ENCODE data around the gene UST.
"Not testable (repeated sequence)": the region's sequence is repeated elsewhere in the genome, so short reads cannot be mapped to it uniquely, and the experiment has no call there.

The UST gene

GRCh38 chr6:148842296-148843019 lies 95.6 kb downstream of the UST start:
- no peak for DNase-seq

DNA sequence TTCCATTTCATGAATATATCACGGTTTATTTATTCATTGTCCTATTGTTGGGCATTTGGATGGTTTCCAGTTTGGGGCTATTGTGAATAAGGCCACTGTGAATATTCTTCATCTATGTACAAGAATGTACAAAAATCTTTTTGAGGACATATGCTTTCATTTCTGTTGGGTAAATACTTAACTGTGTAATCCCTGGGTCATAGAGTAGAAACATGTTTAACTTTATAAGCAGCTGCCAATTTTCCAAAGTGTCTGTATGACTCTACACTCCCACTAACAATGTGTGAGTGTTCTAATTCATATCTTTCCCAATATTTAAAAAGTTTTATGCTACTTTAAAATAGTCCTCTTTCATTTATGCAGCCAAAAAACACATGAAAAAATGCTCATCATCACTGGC lies 98.6 kb downstream of the UST start:
- no peak for DNase-seq

GRCh38 chr6:148846778-148847761 lies 100.2 kb downstream of the UST start:
- no peak for DNase-seq

GRCh38 chr6:148848915-148849314 lies 102.1 kb downstream of the UST start:
- no peak for DNase-seq

- DNase-seq, result not testable (repeated sequence)
These were observed 102.6 kb downstream of the UST start for GRCh38 chr6:148849449-148849848.

DNA sequence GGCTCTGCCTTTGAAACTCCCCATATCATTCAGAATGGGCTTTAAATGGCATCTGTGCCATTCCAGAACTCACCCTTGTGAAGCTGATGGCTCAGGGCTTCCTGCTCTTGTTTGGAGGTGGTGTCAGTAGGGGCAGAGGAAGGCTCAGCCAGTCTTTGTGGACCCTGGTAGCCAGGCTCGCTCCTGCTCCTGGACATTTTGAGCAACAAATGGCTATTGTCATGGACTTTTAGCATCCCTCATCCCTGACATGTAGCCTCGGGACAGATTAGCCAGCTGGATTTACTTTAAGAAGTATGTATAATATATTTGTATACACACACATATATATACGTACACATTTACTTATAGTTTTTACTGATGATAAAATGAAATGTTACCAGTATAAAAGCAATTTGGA lies 104.1 kb downstream of the UST start:
- DNase-seq, result no peak

DNA sequence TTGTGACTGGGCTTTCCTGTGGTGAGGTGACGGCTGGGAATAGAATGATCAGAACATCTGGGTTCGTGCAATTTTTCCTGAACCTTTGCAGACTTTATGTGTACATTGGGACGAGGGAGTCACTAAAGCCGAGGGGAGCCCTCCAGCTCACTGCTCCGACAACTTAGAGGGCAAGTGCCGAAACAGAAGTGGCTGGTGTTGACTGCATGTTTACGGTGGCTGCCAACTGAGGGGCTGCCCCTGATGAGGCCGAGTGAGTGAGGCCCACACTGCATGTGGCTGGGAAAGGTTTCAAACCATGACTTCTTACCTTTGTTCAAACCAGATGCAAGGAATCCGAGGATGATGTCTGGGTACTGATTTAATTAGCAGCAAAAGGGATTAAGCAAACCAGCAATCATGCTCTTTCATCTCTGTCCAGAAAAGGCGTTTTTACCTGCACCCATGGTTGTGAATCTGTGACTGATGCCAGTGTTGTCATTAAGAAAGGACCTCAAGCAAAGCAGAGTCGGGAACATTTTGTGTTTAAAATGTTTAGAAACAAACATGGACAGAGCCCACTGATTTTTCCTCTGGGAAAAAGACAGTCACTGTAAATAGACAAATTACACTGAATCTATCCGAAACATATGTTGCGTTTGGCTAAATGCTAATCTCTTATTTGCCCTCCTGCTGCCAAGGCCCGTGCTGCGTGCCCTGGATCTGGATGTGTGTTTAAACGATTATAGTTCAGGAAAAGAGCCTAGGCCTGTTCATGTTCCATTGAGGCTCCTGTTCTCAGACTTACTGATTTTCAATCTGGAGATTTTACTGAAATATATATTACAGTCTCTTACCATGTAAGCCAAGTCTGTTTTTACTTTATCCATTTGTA lies 105.1 kb downstream of the UST start:
- DNase-seq, result no peak

DNA sequence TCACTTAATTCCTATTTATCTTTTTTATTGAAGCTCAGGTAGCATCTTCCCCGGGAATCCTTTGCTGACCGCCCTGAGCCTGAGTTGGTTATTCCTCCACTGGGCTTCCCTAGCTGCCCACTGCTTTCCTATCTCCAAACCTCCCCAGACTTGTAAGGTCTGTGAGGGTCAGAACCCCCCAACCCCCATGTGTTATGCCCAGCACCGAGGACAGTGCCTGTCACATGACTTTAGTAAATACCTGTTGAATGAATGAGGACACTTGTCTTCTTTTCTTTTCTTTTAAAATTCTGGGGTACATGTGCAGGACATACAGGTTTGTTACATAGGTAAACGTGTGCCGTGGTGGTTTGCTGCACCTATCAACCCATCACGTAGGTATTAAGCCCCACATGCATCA lies 105.9 kb downstream of the UST start:
- no peak for DNase-seq

DNA sequence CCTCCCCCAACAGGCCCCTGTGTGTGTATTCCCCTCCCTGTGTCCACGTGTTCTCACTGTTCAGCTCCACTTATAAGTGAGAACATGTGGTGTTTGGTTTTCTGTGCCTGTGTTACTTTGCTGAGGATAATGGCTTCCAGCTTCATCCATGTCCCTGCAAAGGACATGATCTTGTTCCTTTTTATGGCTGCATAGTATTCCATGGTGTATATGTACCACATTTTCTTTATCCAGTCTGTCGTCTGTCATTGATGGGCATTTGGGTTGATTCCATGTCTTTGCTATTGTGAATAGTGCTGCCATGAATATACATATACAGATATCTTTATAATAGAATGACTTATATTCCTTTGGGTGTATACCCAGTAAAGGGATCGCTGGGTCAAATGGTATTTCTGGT lies 106.3 kb downstream of the UST start:
- DNase-seq, result not testable (repeated sequence)

DNA sequence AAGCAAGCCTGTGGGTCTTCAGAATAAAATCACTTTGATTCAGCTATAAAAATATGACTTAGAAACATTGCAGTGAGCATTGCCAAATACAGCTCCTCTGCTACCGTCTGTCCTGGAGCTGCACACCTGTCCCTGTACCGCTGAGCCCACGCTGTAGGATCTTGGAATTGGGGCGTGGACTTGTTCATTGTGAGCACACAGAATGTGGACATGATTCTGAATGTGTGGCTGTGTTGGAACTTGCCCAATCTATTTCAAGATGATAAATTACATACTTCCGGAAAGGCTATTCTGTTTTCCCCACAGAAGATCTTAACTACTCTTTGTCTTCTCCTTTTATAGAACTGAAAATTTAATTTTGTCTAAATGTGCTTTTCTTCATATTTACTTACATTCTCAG lies 107.3 kb downstream of the UST start:
- DNase-seq, result no peak

DNA sequence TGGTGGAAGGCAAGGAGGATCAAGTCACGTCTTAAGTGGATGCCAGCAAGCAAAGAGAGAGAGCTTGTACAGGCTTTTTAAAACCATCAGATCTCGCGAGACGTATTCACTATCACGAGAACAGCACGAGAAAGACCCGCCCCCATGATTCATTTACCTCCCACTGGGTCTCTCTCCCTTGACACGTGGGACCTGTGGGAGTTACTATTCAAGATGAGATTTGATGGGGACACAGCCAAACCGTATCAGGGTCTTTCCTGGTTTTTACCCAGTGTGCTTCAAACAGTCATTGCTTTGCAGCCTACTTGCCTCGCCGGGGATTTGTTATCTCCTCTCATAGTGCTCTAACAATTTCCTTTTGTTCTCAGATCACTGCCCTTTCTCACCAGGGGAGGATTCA lies 108.2 kb downstream of the UST start:
- no peak for DNase-seq

- DNase-seq, result peak; percentile 38
These were observed 108.9 kb downstream of the UST start for GRCh38 chr6:148855744-148856143.

- no peak for DNase-seq
These were observed 111.1 kb downstream of the UST start for GRCh38 chr6:148857798-148858390.

GRCh38 chr6:148864132-148864531 lies 117.3 kb downstream of the UST start:
- not testable (repeated sequence) for DNase-seq

DNA sequence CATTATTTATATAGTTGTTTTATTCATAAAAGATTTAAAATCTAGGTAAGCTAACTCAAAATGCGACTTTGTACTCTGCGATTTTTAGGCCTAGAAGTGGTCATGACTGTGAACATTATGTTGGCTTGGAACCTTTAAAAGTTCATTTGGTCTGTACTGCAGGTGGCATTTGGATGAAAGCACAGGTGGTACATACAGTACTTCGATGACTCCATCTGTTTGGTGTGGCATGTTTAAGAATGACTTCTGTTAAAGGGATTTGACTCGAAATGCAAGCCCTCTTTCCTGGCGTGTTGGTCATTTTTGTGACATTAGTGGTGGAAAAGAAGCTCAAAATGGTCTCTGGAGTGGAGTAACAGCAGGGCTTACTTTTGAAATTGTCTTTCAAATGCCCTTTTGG lies 118.1 kb downstream of the UST start:
- DNase-seq, result no peak

DNA sequence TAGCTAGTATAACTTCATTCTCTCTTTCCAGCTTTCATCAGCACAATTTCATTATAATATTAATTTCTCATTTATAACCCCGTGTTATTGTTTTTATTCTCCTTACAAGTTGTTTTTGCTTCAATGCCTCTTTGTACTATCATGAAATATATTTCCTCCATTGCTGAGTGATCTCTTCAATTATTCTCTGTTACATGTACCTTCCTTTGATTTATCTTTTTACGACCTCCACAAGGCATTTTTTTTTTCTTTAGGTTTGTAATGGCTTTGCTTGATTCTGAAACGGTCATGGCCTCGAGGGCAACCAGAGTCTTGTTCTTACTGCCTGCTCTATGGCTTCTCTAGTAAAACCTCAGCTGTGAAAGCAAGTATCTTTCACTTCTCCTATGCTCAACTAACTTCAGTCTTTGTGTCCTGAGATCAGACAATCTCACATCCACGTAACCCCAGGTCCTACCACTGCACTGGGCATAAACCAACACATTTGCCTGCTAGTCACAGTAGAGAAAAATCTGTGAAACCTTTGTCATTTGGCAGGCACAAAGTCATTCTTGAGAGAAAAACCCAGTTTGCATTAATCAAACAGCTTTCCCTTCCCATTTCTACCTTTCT lies 119.9 kb downstream of the UST start:
- DNase-seq, result no peak

DNA sequence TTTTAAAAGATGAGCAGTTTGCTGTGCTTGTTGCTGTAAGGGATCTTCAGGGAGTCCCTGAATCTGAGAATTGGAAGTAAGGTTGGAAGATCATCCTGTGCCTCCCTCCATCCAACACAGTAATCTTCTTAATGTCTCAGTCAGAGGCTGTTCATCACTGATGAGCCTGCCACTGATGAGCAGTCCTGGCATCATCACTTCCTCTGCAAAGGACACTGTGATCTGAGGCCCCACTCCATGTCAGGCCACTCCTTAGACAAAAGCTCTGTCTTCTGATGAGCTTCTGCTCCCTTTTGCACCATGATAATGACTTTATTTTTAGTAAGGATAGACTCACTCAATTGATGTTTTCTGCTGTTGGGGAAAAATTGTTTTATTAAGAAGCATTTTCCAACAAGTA lies 121.0 kb downstream of the UST start:
- DNase-seq, result no peak

GRCh38 chr6:148868314-148868713 lies 121.5 kb downstream of the UST start:
- DNase-seq, result peak; percentile 34

DNA sequence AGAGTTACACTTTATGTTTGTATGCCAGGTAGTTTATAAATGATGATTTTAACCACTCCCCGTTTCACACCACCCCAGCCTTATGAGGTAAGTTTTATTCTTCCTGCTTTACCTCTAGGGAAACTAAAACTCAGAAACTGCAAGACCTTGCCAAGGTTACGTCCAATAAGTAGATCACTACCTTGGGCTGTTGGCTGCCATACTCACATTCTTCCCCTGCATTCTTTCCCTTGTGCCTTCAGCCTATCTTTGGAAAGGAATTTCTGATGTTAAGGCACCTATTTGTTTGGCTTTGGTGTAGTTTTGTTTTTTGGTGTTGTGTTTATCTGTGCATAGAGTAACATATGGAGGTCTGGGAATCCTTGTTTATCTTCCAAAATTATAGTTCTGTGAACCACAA lies 122.1 kb downstream of the UST start:
- no peak for DNase-seq

DNA sequence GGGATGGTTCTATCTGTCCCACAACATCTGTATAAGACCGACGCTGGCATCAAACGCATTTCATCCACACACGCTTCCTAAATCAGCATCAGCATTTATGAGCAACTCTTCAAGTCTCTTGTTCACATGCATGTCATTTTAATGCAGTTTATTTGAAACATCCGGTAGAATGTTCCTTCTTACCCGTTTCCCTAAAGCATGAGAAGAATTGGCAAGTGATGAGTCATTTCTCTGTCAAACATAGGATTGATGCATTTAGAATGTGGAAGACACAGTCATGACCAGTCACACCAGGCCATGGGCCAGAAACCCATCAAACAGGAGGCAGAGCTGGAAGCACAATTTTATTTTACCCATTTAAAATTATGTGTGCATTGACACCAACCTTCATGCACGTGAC lies 122.8 kb downstream of the UST start:
- DNase-seq, result no peak

- DNase-seq, result no peak
These were observed 126.3 kb downstream of the UST start for GRCh38 chr6:148873154-148873553.

- DNase-seq, result no peak
These were observed 127.0 kb downstream of the UST start for GRCh38 chr6:148873868-148874267.
